Measurements from ENCODE around the gene SV2B. TPM values are rescaled to one million over a fixed set of nuclear protein-coding genes. Genes with fewer than 3 reads are reported as not detected.

The SV2B gene
- total and polyA plus RNA-seq, 9 of the 15 experiments (the other 6 are each of a cell fraction or from before 2014, with no cell fraction given), result 0.01 to 0.25 (median 0.11) TPM

DNA sequence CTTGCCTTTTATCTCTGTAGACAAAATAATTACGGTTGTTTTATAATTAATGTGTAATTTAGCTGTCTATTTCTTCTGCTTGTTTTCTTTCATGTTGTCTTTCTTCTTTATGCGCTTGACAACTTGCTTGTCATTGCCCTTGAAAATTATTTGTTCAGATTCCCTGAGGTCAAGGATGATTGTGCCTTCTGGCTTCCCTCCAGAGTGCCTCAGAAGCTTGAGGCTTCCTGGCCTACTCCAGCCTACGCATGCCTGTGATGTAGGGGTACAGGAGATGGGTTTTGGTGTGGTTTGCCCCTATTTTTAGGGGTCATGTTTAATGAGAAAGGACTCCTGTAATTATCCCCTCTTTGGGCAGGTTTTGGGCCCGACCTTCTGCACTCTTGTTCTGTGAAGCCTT lies 231.5 kb downstream of the SV2B start (continued):
- TF ChIP-seq ZSCAN29 (IDR thresholded peaks at IDR 0.05), result no peak
- TF ChIP-seq ESRRB (CRISPR knock-in tag; IDR thresholded peaks at IDR 0.05; ENCODE audit: borderline replicate concordance), result no peak

- intact Hi-C loops (cut with micrococcal nuclease) (no loop called here), in situ Hi-C loops (cut with MboI) (no loop called here)
- H3K9me1 ChIP-seq (ENCODE audit: control insufficient read depth, insufficient read depth, low read length), result no peaks in the 10 kb centered on the region
- no peak overlapping the region for H3K27ac ChIP-seq (ENCODE audit: extremely low read depth, low read depth, low read length)
- no peaks in the 10 kb centered on the region for H3K36me3 ChIP-seq (ENCODE audit: control insufficient read depth, insufficient read depth, low read length)
- no TSS peak for BruUV-seq (replicated peaks)
- ATAC-seq, result no peak
- FAIRE-seq, result no peak
- H3K27me3 ChIP-seq (ENCODE audit: control insufficient read depth in 2 of 2, insufficient read depth in 2 of 2, low read length in 2 of 2), result peaks cover 0 to 4% of the 10 kb centered on the region in 2 experiments; a peak in 1 of 5 replicates
- no peak overlapping the region for H3K4me3 ChIP-seq
- no peak overlapping the region for H3K4me2 ChIP-seq (ENCODE audit: insufficient read depth, low read length)
- no peaks in the 10 kb centered on the region for H3K79me2 ChIP-seq (ENCODE audit: control insufficient read depth, insufficient read depth, low read length)
- no peaks in the 10 kb centered on the region for H4K20me1 ChIP-seq (replicated peaks; ENCODE audit: control insufficient read depth, insufficient read depth, low read length)
- no peaks in the 10 kb centered on the region for H3K4me1 ChIP-seq (replicated peaks in 1 of 2; ENCODE audit: control insufficient read depth in 2 of 2, insufficient read depth in 2 of 2, low read length in 2 of 2)
- no peak overlapping the region for H3K9ac ChIP-seq (ENCODE audit: insufficient read depth in 1 of 2, low read depth in 2 of 2, low read length in 2 of 2)
- ChIA-PET POLR2A (interaction anchor here (1.1 kb wide), 1 partner anchor 28 kb away, joined by 3 read pairs; no protein-coding TSS in a partner anchor), CTCF (ENCODE audit: low intra/inter-chr PET ratio) (no interaction called here)
- no peak overlapping the region for H2AFZ ChIP-seq (ENCODE audit: low read depth, low read length)
- WGBS (ENCODE audit: insufficient coverage, low coverage, missing lambda C conversion rate), result 2% methylated on average over 3 of the region's 3 CpGs
- H3K9me3 ChIP-seq (replicated peaks; ENCODE audit: control insufficient read depth, insufficient read depth, low read depth, low read length), result no peaks in the 10 kb centered on the region
- DNase-seq (ENCODE audit: extremely low read depth in 1 of 4, low spot score in 3 of 4), result no peak
- no peak for TF ChIP-seq ZBTB26 (CRISPR knock-in tag; IDR thresholded peaks at IDR 0.05)
- TF ChIP-seq HNRNPLL (IDR thresholded peaks at IDR 0.05; ENCODE audit: low read depth, low read length, poor library complexity, severe bottlenecking), result no peak
- no peak for TF ChIP-seq FOS (IDR thresholded peaks at IDR 0.05; ENCODE audit: extremely low read depth, insufficient read length)
- TF ChIP-seq HDAC8 (tag; IDR thresholded peaks at IDR 0.05), result no peak
- no peak for TF ChIP-seq ZNF785 (CRISPR knock-in tag; IDR thresholded peaks at IDR 0.05)
- TF ChIP-seq NR2C1 (IDR thresholded peaks at IDR 0.05), result no peak
- TF ChIP-seq NR2C1 (tag; IDR thresholded peaks at IDR 0.05), result no peak
- TF ChIP-seq COPS2 (conservative IDR thresholded peaks at IDR 0.05), result no peak
- TF ChIP-seq RBBP5 (IDR thresholded peaks at IDR 0.05; ENCODE audit: borderline replicate concordance, insufficient read depth, low read length, poor library complexity, severe bottlenecking), result no peak
- no peak for TF ChIP-seq ZNF444 (CRISPR knock-in tag; IDR thresholded peaks at IDR 0.05)
- no peak for TF ChIP-seq MTA2 (IDR thresholded peaks at IDR 0.05; ENCODE audit: low read depth)
- TF ChIP-seq, protein P1, sequence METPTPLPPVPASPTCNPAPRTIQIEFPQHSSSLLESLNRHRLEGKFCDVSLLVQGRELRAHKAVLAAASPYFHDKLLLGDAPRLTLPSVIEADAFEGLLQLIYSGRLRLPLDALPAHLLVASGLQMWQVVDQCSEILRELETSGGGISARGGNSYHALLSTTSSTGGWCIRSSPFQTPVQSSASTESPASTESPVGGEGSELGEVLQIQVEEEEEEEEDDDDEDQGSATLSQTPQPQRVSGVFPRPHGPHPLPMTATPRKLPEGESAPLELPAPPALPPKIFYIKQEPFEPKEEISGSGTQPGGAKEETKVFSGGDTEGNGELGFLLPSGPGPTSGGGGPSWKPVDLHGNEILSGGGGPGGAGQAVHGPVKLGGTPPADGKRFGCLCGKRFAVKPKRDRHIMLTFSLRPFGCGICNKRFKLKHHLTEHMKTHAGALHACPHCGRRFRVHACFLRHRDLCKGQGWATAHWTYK (CRISPR knock-in tag; IDR thresholded peaks at IDR 0.05), result no peak
- no peak for TF ChIP-seq GATAD2B (IDR thresholded peaks at IDR 0.05; ENCODE audit: borderline replicate concordance)
- no peak for TF ChIP-seq MCM2 (IDR thresholded peaks at IDR 0.05; ENCODE audit: low read depth)
- TF ChIP-seq, protein P2, sequence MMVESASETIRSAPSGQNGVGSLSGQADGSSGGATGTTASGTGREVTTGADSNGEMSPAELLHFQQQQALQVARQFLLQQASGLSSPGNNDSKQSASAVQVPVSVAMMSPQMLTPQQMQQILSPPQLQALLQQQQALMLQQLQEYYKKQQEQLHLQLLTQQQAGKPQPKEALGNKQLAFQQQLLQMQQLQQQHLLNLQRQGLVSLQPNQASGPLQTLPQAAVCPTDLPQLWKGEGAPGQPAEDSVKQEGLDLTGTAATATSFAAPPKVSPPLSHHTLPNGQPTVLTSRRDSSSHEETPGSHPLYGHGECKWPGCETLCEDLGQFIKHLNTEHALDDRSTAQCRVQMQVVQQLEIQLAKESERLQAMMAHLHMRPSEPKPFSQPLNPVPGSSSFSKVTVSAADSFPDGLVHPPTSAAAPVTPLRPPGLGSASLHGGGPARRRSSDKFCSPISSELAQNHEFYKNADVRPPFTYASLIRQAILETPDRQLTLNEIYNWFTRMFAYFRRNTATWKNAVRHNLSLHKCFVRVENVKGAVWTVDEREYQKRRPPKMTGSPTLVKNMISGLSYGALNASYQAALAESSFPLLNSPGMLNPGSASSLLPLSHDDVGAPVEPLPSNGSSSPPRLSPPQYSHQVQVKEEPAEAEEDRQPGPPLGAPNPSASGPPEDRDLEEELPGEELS (CRISPR knock-in tag; IDR thresholded peaks at IDR 0.05; ENCODE audit: borderline replicate concordance), result no peak
- TF ChIP-seq RFX1 (IDR thresholded peaks at IDR 0.05), result no peak
- TF ChIP-seq FOXP1 (CRISPR knock-in tag; IDR thresholded peaks at IDR 0.05), result no peak
These were observed 235.6 kb downstream of the SV2B start for GRCh38 chr15:91335702-91336101.

All from K562 (cell line).